UCSD-AML1 (cell line): ENCODE data around the gene FMNL2.

Experiments used
- DNase-seq: peaks from one replicate; lab custom pipeline; 2025; ENCODE audit not compliant: unreplicated experiment; lab: John Stamatoyannopoulos, UW

Gene FMNL2

GRCh38 chr2:152683400-152683799 is 348.4 kb downstream of the FMNL2 start:
- no peak for DNase-seq

- DNase-seq = no peak
These were observed 351.3 kb downstream of the FMNL2 start for GRCh38 chr2:152686321-152686720.

- no peak for DNase-seq
These were observed 358.1 kb downstream of the FMNL2 start for GRCh38 chr2:152693033-152693432.

- DNase-seq = no peak
These were observed 359.2 kb downstream of the FMNL2 start for GRCh38 chr2:152694161-152694661.

GRCh38 chr2:152695763-152696162 is 360.8 kb downstream of the FMNL2 start:
- DNase-seq = no peak

GRCh38 chr2:152696476-152696875 is 361.5 kb downstream of the FMNL2 start:
- no peak for DNase-seq
